ENCODE measurements around the gene GALNT1. TPM values are rescaled to one million over a fixed set of nuclear protein-coding genes. Genes with fewer than 3 reads are reported as not detected.

Gene GALNT1
- polyA plus RNA-seq, 1 donor (not counting 4 experiments of a cell fraction or from before 2014, with no cell fraction given) = 69.4 TPM

- Histone ChIP-seq H3K4me2 (ENCODE audit: control insufficient read depth, extremely low read depth, insufficient read depth, low read depth, low read length) (peak overlapping the region; percentile 49), H3K79me2 (ENCODE audit: control insufficient read depth, insufficient read depth, low read length) (peaks cover 54% of the 10 kb centered on the region), H3K4me1 (ENCODE audit: control insufficient read depth, extremely low read depth, insufficient read depth, low read length) (peaks cover 7% of the 10 kb centered on the region), H3K9me3 (ENCODE audit: control insufficient read depth, low read depth, low read length) (no peaks in the 10 kb centered on the region), H3K4me3 (ENCODE audit: control insufficient read depth in 2 of 3, extremely low read depth in 1 of 3, insufficient read depth in 2 of 3, low read depth in 1 of 3, low read length in 3 of 3) (no peak overlapping the region), H4K20me1 (ENCODE audit: control insufficient read depth, extremely low read depth, insufficient read depth, low read length) (no peaks in the 10 kb centered on the region), H3K27ac (ENCODE audit: control insufficient read depth, insufficient read depth, low read length) (no peak overlapping the region), H2AFZ (ENCODE audit: control insufficient read depth, low read length) (no peak overlapping the region), H3K36me3 (ENCODE audit: control insufficient read depth in 2 of 2, extremely low read depth in 1 of 2, insufficient read depth in 2 of 2, low read length in 2 of 2) (no peaks in the 10 kb centered on the region), H3K9me1 (ENCODE audit: control insufficient read depth, extremely low read depth, insufficient read depth, low read length) (no peaks in the 10 kb centered on the region), H3K27me3 (ENCODE audit: control insufficient read depth, extremely low read depth, insufficient read depth, low read length) (no peaks in the 10 kb centered on the region), H3K9ac (ENCODE audit: control insufficient read depth, extremely low read depth, insufficient read depth, low read length) (no peak overlapping the region)
- DNase-seq (ENCODE audit: low read depth, low spot score) (no peak), FAIRE-seq (peak; percentile 61)
- TF ChIP-seq CTCF (optimal IDR thresholded peaks at IDR 0.05 in 1 of 3, IDR thresholded peaks at IDR 0.05 in 1 of 3, conservative IDR thresholded peaks at IDR 0.05 in 1 of 3; ENCODE audit: extremely low read depth in 1 of 3, insufficient read depth in 2 of 3, low read length in 3 of 3) (no peak), EZH2 (IDR thresholded peaks at IDR 0.05; ENCODE audit: low read length) (no peak)
- dilution Hi-C loops (cut with MboI; ENCODE audit: extremely low pct_ligation_motif_present, low sequenced_read_pairs) = no loop called here
Measured at GRCh38 chr18:35605686-35606417, 24.3 kb downstream of the GALNT1 start.

- dilution Hi-C loops (cut with MboI; ENCODE audit: extremely low pct_ligation_motif_present, low sequenced_read_pairs) = no loop called here
- no peak overlapping the region for H3K4me2 ChIP-seq (ENCODE audit: control insufficient read depth, extremely low read depth, insufficient read depth, low read depth, low read length)
- H3K27ac ChIP-seq (ENCODE audit: control insufficient read depth, insufficient read depth, low read length) = no peak overlapping the region
- no peak for FAIRE-seq
- no peak for DNase-seq (ENCODE audit: low read depth, low spot score)
- TF ChIP-seq EZH2 (IDR thresholded peaks at IDR 0.05; ENCODE audit: low read length) (no peak), CTCF (optimal IDR thresholded peaks at IDR 0.05 in 1 of 3, IDR thresholded peaks at IDR 0.05 in 1 of 3, conservative IDR thresholded peaks at IDR 0.05 in 1 of 3; ENCODE audit: extremely low read depth in 1 of 3, insufficient read depth in 2 of 3, low read length in 3 of 3) (no peak)
- H3K9me1 ChIP-seq (ENCODE audit: control insufficient read depth, extremely low read depth, insufficient read depth, low read length) = no peaks in the 10 kb centered on the region
- no peak overlapping the region for H3K9ac ChIP-seq (ENCODE audit: control insufficient read depth, extremely low read depth, insufficient read depth, low read length)
- H4K20me1 ChIP-seq (ENCODE audit: control insufficient read depth, extremely low read depth, insufficient read depth, low read length) = no peaks in the 10 kb centered on the region
- H2AFZ ChIP-seq (ENCODE audit: control insufficient read depth, low read length) = no peak overlapping the region
- peaks cover 35% of the 10 kb centered on the region for H3K79me2 ChIP-seq (ENCODE audit: control insufficient read depth, insufficient read depth, low read length)
- H3K36me3 ChIP-seq (ENCODE audit: control insufficient read depth in 2 of 2, extremely low read depth in 1 of 2, insufficient read depth in 2 of 2, low read length in 2 of 2) = no peaks in the 10 kb centered on the region
- H3K27me3 ChIP-seq (ENCODE audit: control insufficient read depth, extremely low read depth, insufficient read depth, low read length) = no peaks in the 10 kb centered on the region
- no peak overlapping the region for H3K4me3 ChIP-seq (ENCODE audit: control insufficient read depth in 2 of 3, extremely low read depth in 1 of 3, insufficient read depth in 2 of 3, low read depth in 1 of 3, low read length in 3 of 3)
- peaks cover 7% of the 10 kb centered on the region for H3K4me1 ChIP-seq (ENCODE audit: control insufficient read depth, extremely low read depth, insufficient read depth, low read length)
- no peaks in the 10 kb centered on the region for H3K9me3 ChIP-seq (ENCODE audit: control insufficient read depth, low read depth, low read length)
Measured at GRCh38 chr18:35609236-35609635, 27.7 kb downstream of the GALNT1 start.

Measured in keratinocyte (primary cell).